22Rv1 (cell line): Measurements from ENCODE around the gene CTNND2.

Source experiments
- CTCF ChIP-seq: fragments of 450-650 bp; IDR thresholded peaks from 2 replicates; pipeline ENCODE4 v1.5.1; 2017; ENCODE audit warnings: mild to moderate bottlenecking
- ZFX ChIP-seq: fragments of 450-650 bp; IDR thresholded peaks from 2 replicates; pipeline ENCODE4 v1.6.1; 2017; ENCODE audit warnings: antibody characterized with exemption, borderline replicate concordance

GRCh38 chr5:11261241-11261640 lies 643.0 kb downstream of the CTNND2 start:
- TF ChIP-seq CTCF: no peak
- no peak for TF ChIP-seq ZFX
